Body of pancreas (tissue), 4 donors: ENCODE results near the gene SLC51B. TPM values are rescaled to one million over a fixed set of nuclear protein-coding genes. Genes with fewer than 3 reads are reported as not detected.

ENCODE experiments used
- ATAC-seq: fragments of 150-250 bp; one replicate; pipeline ENCODE4 v1.9.1; 2016
- DNase-seq, 4 donors: peaks; one replicate each; pipeline ENCODE4 v3.0.0-alpha.2; 2019
- H3K27ac ChIP-seq, 4 donors: fragments of 200-600 bp; sonication (generic); 1 replicate in 3 of 4; 2 replicates in 1 of 4; pipeline versions ENCODE4 v1.5.1 to v1.6.1; 2016 to 2019; ENCODE audit warnings: mild to moderate bottlenecking in 1 of 4, mixed read lengths in 1 of 4, moderate library complexity in 1 of 4
- H3K27me3 ChIP-seq, 2 donors: fragments of 200-600 bp; sonication (generic); one replicate each; pipeline ENCODE4 v1.6.0; 2016; ENCODE audit warnings: mild to moderate bottlenecking in 1 of 2
- H3K36me3 ChIP-seq, 2 donors: fragments of 200-600 bp; sonication (generic); replicated peaks in 1 of 2; 2 replicates each; pipeline ENCODE4 v1.5.1; 2016; ENCODE audit warnings: low read depth in 2 of 2; ENCODE audit not compliant: insufficient read depth in 1 of 2
- H3K4me1 ChIP-seq: fragments of 200-600 bp; sonication (generic); one replicate; pipeline ENCODE4 v1.6.0; 2016
- H3K4me3 ChIP-seq, 2 donors: fragments of 200-600 bp; sonication (generic); 1 replicate in 1 of 2; 2 replicates in 1 of 2; pipeline ENCODE4 v1.5.1; 2016 to 2019
- H3K9me3 ChIP-seq, 3 donors: fragments of 200-600 bp; sonication (generic); 1 replicate in 2 of 3; 2 replicates in 1 of 3; pipeline ENCODE4 v1.5.1; 2016
- POLR2A ChIP-seq, 3 donors: fragments of 450-650 bp; IDR thresholded peaks; one replicate each; pipeline ENCODE4 v1.6.1; 2016; ENCODE audit warnings: antibody characterized with exemption in 3 of 3, mild to moderate bottlenecking in 2 of 3
- WGBS, 2 donors: methylation state at CpG; one replicate each; pipeline ENCODE4 v1.1.5; 2017; 5-methylcytosine and 5-hydroxymethylcytosine counted together
- intact Hi-C: fragments of 100-400 bp; cut with DNase I; formaldehyde crosslinking; loops from one replicate; pipeline ENCODE4 v1.15.1; 2023
- total RNA-seq, 2 donors: library from RNA; depleted of rRNA; stranded (reverse); fragments of >200 nt; gene quantifications; one replicate each; pipeline ENCODE4 v1.1.0, GENCODE V29; 2016
- TF ChIP-seq, protein P1 (sequence below), 7 experiments: fragments of 450-650 bp in 4 of 7; fragments of 200-600 bp in 3 of 7; sonication (generic) in 3 of 7; IDR thresholded peaks; one replicate each; pipeline ENCODE4 v1.5.1; 2016 to 2019; ENCODE audit warnings: antibody characterized with exemption in 7 of 7

SLC51B gene
- total RNA-seq, 2 donors from 2014 or later = not detected

DNA sequence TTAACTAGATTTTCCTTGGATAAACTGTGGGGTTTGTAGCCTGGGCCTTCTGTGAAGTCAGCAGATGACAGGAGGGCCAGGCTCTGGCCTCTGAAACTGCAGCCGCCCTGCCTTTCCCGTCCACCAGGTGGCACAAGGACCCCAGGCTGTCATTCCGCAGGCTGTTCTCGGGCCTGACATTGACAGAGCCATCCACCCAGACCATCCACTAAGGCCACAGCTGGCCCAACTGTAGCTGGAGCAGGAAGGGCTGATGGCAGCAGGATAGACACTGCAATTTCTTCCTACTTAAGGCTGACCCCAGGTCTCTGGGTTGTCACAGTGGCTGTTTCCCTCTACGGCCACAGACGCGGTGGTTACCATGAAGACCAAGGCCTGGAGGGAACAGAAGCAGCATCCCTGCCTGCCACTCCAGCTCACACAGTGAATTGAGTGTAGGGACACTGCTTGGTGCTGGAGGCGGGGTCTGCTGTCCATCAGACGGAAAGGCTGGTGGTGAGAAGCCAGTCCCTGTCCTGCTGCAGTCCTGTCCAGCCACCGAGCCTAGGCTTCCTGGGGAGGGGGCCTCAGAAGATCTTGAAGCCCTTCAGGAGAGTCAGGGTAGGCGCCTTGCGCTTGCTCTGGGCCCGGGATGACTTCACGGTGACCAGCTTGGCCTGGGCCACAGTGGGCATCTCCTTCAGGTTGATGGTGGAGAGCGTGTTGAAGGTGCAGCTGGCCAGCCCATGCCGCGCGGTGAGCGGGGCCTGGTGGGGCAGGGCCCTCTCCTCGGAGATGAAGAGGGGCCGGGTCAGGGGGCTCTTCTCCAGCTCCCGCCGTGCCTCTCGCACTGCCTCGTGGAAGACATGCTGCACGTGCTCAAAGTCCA lies 9.4 kb downstream of the SLC51B start:
- Histone ChIP-seq H3K36me3 (no peaks in the 10 kb centered on the region), H3K4me1 (peaks cover 3% of the 10 kb centered on the region), H3K27ac (no peak overlapping the region), H3K9me3 (no peaks in the 10 kb centered on the region), H3K27me3 (no peaks in the 10 kb centered on the region), H3K4me3 (no peak overlapping the region)
- intact Hi-C loops = loop anchor here (10.0 kb wide), 1 partner anchor 220 kb away; no protein-coding TSS in a partner anchor
- DNase-seq (peak; percentile 76 to 82 (median 78)), ATAC-seq (peak; percentile 83)
- TF ChIP-seq, protein P1, sequence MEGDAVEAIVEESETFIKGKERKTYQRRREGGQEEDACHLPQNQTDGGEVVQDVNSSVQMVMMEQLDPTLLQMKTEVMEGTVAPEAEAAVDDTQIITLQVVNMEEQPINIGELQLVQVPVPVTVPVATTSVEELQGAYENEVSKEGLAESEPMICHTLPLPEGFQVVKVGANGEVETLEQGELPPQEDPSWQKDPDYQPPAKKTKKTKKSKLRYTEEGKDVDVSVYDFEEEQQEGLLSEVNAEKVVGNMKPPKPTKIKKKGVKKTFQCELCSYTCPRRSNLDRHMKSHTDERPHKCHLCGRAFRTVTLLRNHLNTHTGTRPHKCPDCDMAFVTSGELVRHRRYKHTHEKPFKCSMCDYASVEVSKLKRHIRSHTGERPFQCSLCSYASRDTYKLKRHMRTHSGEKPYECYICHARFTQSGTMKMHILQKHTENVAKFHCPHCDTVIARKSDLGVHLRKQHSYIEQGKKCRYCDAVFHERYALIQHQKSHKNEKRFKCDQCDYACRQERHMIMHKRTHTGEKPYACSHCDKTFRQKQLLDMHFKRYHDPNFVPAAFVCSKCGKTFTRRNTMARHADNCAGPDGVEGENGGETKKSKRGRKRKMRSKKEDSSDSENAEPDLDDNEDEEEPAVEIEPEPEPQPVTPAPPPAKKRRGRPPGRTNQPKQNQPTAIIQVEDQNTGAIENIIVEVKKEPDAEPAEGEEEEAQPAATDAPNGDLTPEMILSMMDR (IDR thresholded peaks at IDR 0.05) = peak; percentile 74 to 93 (median 85)
- no peak for TF ChIP-seq POLR2A (IDR thresholded peaks at IDR 0.05)
- 33 to 62% methylated on average over 6 to 26 of the region's 26 CpGs for WGBS, 2 donors

DNA sequence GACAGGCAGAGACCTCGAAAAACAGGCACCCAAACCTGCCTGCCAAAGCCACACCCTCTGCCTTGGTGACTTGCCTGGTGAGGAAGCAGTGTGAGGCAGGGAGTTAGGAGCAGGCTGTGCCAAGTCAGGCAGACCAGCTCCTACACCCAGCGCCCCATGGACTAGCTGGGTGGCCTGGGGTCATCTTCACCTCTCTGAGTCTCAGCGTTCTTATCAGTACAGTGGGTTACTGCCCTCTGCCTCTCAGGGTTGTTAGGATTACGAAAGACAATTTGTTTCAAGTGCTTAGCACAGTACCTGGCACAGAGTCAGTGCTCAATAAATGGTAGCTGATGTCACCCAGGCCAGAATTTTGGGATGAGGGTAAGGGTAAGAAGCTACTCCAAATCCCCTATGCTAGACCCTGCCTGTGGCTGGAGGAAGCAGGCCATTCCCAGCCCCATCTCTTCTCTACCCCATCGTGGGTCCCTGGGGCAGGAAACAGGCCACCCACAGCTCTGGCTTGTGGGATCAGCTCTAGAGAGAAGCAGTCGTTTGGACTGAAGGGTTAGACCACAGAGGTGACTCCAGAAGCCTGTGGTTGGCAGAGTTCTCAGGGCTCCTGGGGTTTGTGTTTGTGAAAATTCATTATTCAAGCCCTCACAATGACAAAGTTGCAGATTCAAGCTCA lies 10.1 kb downstream of the SLC51B start:
- H3K4me3 ChIP-seq = no peak overlapping the region
- H3K27me3 ChIP-seq = no peaks in the 10 kb centered on the region
- H3K27ac ChIP-seq = no peak overlapping the region
- ATAC-seq (no peak), DNase-seq (no peak)
- no peaks in the 10 kb centered on the region for H3K9me3 ChIP-seq
- no peak for TF ChIP-seq POLR2A (IDR thresholded peaks at IDR 0.05)
- no peaks in the 10 kb centered on the region for H3K36me3 ChIP-seq
- intact Hi-C loops = loop anchor here (10.0 kb wide), 1 partner anchor 219 kb away; no protein-coding TSS in a partner anchor
- no peaks in the 10 kb centered on the region for H3K4me1 ChIP-seq
- 56% methylated on average over 5 to 6 of the region's 6 CpGs for WGBS, 2 donors

GRCh38 chr15:65056106-65056505 lies 10.9 kb downstream of the SLC51B start:
- TF ChIP-seq, protein P1 (IDR thresholded peaks at IDR 0.05) = no peak
- no peak for TF ChIP-seq POLR2A (IDR thresholded peaks at IDR 0.05)
- H3K4me1 ChIP-seq = no peaks in the 10 kb centered on the region
- ATAC-seq = no peak
- no peak overlapping the region for H3K4me3 ChIP-seq
- no peak for DNase-seq
- no peak overlapping the region for H3K27ac ChIP-seq
- no peaks in the 10 kb centered on the region for H3K36me3 ChIP-seq
- 75 to 80% methylated on average over 9 of the region's 9 CpGs for WGBS, 2 donors
- H3K9me3 ChIP-seq = no peaks in the 10 kb centered on the region
- intact Hi-C loops = loop anchor here (10.0 kb wide), 1 partner anchor 219 kb away; no protein-coding TSS in a partner anchor
- no peaks in the 10 kb centered on the region for H3K27me3 ChIP-seq

DNA sequence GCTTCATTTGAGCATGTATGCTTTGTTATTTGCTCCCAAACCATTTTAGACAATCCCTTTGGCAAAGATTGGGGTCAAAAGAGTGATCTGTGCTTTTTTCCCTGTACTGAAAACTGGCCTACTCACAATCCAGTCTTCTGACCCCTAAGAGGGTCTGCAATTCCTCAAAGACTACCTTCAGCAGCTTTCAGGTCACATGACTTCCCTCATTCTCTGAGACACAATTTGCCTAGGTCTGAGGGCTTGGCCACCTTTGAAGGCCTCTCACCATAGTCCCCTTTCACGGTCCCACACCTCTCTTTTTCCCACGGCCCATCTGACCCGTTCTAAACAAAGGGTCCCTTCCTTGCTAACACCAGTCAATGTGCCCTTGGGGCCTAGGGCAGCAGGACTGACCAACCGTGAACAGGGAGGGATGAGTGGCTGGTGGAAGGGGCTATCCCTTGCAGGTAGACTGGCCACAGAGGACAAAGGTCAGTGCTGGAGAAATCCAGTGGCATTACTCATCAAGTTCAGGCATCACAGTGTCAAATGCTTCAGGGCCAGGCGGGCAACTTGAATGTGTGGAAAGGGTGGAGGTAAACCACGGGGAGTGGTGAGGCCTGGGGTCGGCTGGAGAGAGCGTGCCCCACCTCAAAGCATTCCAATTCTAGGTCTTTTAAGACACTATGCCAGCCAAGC lies 11.8 kb downstream of the SLC51B start:
- 61 to 69% methylated on average over 8 of the region's 8 CpGs for WGBS, 2 donors
- Histone ChIP-seq H3K9me3 (no peaks in the 10 kb centered on the region), H3K4me3 (no peak overlapping the region), H3K27ac (no peak overlapping the region), H3K36me3 (no peaks in the 10 kb centered on the region), H3K4me1 (no peaks in the 10 kb centered on the region), H3K27me3 (no peaks in the 10 kb centered on the region)
- ATAC-seq = no peak
- intact Hi-C loops = loop anchor here (10.0 kb wide), 1 partner anchor 218 kb away; no protein-coding TSS in a partner anchor
- DNase-seq = no peak
- TF ChIP-seq, protein P1 (IDR thresholded peaks at IDR 0.05) = no peak
- TF ChIP-seq POLR2A (IDR thresholded peaks at IDR 0.05) = no peak

DNA sequence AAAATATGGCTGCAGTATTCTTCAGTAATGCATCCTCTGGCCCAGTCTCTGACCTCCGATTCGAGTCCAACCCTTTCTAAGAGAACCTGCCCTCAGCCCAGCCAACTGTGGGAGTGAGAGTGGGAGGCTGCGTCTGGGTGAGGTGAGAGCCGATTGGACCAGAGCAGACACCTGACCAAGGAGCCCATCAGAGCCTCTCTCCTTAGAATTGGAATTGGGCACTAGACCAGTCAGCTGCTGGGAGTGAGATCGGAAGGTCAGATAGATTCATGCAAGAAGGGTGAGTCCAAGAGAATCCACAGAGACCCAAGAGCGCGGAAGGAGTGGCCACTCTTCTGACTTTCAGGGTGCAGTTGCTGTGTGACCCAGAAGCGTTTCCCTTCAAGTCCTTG lies 12.4 kb downstream of the SLC51B start:
- intact Hi-C loops = loop anchor here (10.0 kb wide), 1 partner anchor 217 kb away; no protein-coding TSS in a partner anchor
- Histone ChIP-seq H3K9me3 (no peaks in the 10 kb centered on the region), H3K27ac (no peak overlapping the region), H3K4me3 (no peak overlapping the region), H3K27me3 (no peaks in the 10 kb centered on the region), H3K36me3 (no peaks in the 10 kb centered on the region), H3K4me1 (no peaks in the 10 kb centered on the region)
- DNase-seq (no peak), ATAC-seq (no peak)
- 81% methylated on average over 6 to 8 of the region's 8 CpGs for WGBS, 2 donors
- TF ChIP-seq, protein P1 (IDR thresholded peaks at IDR 0.05) = no peak
- TF ChIP-seq POLR2A (IDR thresholded peaks at IDR 0.05) = no peak
